ENCODE data around the gene ZC3H8.

DNA sequence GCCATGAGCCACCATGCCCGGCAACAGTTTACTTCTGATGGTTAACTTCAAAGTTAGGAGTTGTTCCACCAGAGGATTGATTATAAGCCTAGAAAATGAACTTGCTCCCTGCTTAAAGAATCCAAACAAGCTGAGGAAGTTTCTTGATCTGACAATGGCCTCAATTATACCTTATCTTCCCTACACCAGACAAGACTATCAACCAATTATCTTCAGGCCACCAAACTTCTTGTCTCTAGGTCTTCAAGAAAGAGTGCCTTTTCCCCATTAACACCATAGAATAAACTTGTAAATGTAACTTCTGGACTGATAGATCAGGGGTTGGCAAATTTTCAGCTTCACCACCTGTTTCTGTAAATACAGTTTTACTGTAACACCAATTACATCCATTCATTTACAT is 15.0 kb downstream of the ZC3H8 start:
- TF ChIP-seq, protein P1, sequence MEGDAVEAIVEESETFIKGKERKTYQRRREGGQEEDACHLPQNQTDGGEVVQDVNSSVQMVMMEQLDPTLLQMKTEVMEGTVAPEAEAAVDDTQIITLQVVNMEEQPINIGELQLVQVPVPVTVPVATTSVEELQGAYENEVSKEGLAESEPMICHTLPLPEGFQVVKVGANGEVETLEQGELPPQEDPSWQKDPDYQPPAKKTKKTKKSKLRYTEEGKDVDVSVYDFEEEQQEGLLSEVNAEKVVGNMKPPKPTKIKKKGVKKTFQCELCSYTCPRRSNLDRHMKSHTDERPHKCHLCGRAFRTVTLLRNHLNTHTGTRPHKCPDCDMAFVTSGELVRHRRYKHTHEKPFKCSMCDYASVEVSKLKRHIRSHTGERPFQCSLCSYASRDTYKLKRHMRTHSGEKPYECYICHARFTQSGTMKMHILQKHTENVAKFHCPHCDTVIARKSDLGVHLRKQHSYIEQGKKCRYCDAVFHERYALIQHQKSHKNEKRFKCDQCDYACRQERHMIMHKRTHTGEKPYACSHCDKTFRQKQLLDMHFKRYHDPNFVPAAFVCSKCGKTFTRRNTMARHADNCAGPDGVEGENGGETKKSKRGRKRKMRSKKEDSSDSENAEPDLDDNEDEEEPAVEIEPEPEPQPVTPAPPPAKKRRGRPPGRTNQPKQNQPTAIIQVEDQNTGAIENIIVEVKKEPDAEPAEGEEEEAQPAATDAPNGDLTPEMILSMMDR (IDR thresholded peaks at IDR 0.05) = no peak
- TF ChIP-seq POLR2A (IDR thresholded peaks at IDR 0.05) = no peak
